HCEC 1CT (cell line): ENCODE data around the gene PDCD2L.

ENCODE experiments used
- DNase-seq: peaks from one replicate; pipeline ENCODE4 v3.0.0-alpha.2; 2017

Gene PDCD2L

DNA sequence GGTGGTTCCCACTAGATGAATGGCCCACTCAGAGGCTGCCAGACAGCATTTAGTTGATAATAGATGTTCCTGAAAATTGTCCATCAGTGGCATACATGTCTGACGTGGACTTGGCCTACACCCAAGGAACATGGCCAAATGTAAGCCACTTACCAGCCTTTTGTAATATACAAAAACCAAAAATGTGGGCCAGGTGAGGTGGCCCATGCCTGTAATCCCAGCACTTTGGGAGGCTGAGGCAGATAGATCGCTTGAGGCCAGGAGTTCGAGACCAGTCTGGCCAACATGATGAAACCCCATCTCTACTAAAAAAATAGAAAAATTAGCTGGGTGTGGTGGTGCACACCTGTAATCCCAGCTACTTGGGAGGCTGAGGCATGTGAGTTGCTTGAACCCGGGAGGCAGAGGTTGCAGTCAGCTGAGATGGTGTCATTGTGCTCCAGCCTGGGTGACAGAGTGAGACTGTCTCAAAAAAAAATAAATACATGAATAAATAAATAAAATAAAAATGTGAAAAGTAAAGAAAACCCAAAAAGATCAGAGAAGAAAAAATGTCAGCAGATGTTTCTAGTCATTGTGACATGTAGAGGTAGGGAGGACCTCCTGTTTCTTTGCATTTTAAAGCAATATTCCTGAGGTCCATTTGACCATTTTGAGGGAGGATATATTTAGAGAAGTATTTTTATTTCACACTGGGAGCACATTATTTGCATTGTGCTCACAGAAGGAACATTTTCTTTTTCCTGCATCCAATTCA, 70.2 kb downstream of the PDCD2L start:
- DNase-seq = no peak

- DNase-seq = peak; percentile 91
Measured at GRCh38 chr19:34475026-34475974, 71.1 kb downstream of the PDCD2L start.
